IMR-90 (cell line): ENCODE data around the gene BCL6. TPM values are rescaled to one million over a fixed set of nuclear protein-coding genes. Genes with fewer than 3 reads are reported as not detected.

Source experiments
- ATAC-seq: fragments of 200-7000 bp; cut with Tn5 transposase; 2 replicates; pipeline ENCODE4 v1.9.1; 2020; ENCODE audit warnings: low read depth, mild to moderate bottlenecking, moderate library complexity
- BruUV-seq: library from RNA; stranded (reverse); fragments of 400-500 nt; replicated peaks from 2 replicates; lab custom pipeline; 2021; lab: Mats Ljungman, UMichigan
- CTCF ChIA-PET: fragments of 300-600 bp; formaldehyde crosslinking; extraction: SDS; loops from one replicate; lab custom pipeline; 2021; ENCODE audit warnings: antibody characterized with exemption; lab: Yijun Ruan, JAX
- POLR2A ChIA-PET: fragments of 300-600 bp; sonication (Branson Sonifier 250); formaldehyde crosslinking; loops from one replicate; lab custom pipeline; 2022; ENCODE audit warnings: antibody characterized with exemption; ENCODE audit not compliant: unreplicated experiment; lab: Charles Lee
- DNase-seq: peaks from one replicate; pipeline ENCODE4 v3.0.0; 2013
- H2AFZ ChIP-seq: replicated peaks from 2 replicates; pipeline ENCODE3; 2013; ENCODE audit warnings: low read length, mild to moderate bottlenecking; ENCODE audit not compliant: poor library complexity
- H2AK5ac ChIP-seq: 2 replicates; pipeline ENCODE4 v1.6.1; 2013; ENCODE audit warnings: low read depth, low read length, inconsistent platforms
- H2AK9ac ChIP-seq: replicated peaks from 2 replicates; pipeline ENCODE3; 2013; ENCODE audit warnings: mild to moderate bottlenecking, low read depth, low read length, moderate library complexity; ENCODE audit not compliant: poor library complexity
- H2BK120ac ChIP-seq: 2 replicates; pipeline ENCODE4 v1.6.1; 2013; ENCODE audit warnings: low read depth, low read length, inconsistent platforms
- H2BK15ac ChIP-seq: 3 replicates; pipeline ENCODE4 v1.6.1; 2013; ENCODE audit warnings: low read depth, low read length, inconsistent platforms
- H2BK20ac ChIP-seq: 2 replicates; pipeline ENCODE4 v1.6.1; 2013; ENCODE audit warnings: low read depth, mild to moderate bottlenecking, inconsistent platforms, low read length, moderate library complexity
- H2BK5ac ChIP-seq: 2 replicates; pipeline ENCODE4 v1.6.1; 2013; ENCODE audit warnings: mild to moderate bottlenecking, low read depth, low read length, inconsistent platforms; ENCODE audit not compliant: poor library complexity, severe bottlenecking
- H3K14ac ChIP-seq: replicated peaks from 2 replicates; pipeline ENCODE4 v1.6.1; 2013; ENCODE audit warnings: low read depth, low read length, inconsistent platforms
- H3K18ac ChIP-seq: 2 replicates; pipeline ENCODE4 v1.6.1; 2013; ENCODE audit warnings: low read depth, low read length, control low read depth
- H3K23ac ChIP-seq: 2 replicates; pipeline ENCODE4 v1.6.1; 2013; ENCODE audit warnings: low read depth, low read length, inconsistent platforms
- H3K27ac ChIP-seq: 2 replicates; pipeline ENCODE4 v1.5.1; 2013; ENCODE audit warnings: mild to moderate bottlenecking, control low read depth, low read length; ENCODE audit not compliant: insufficient read depth
- H3K27me3 ChIP-seq: 2 replicates; pipeline ENCODE4 v1.6.1; 2013; ENCODE audit warnings: low read length; ENCODE audit not compliant: control insufficient read depth, insufficient read depth
- H3K36me3 ChIP-seq: 2 replicates; pipeline ENCODE4 v1.6.1; 2013; ENCODE audit warnings: low read length, mixed read lengths; ENCODE audit not compliant: control insufficient read depth, insufficient read depth
- H3K4ac ChIP-seq: 2 replicates; pipeline ENCODE4 v1.6.1; 2013; ENCODE audit warnings: low read depth, low read length, inconsistent platforms
- H3K4me1 ChIP-seq: 2 replicates; pipeline ENCODE4 v1.6.1; 2013; ENCODE audit warnings: low read length, mixed read lengths; ENCODE audit not compliant: control insufficient read depth, insufficient read depth
- H3K4me2 ChIP-seq: 2 replicates; pipeline ENCODE4 v1.6.1; 2013; ENCODE audit warnings: low read depth, mild to moderate bottlenecking, control low read depth, low read length, moderate library complexity
- H3K4me3 ChIP-seq: 2 replicates; pipeline ENCODE4 v1.5.1; 2013; ENCODE audit warnings: low read depth, mild to moderate bottlenecking, control low read depth, low read length, moderate library complexity; ENCODE audit not compliant: insufficient read depth
- H3K56ac ChIP-seq: 2 replicates; pipeline ENCODE4 v1.6.1; 2013; ENCODE audit warnings: low read length, inconsistent platforms; ENCODE audit not compliant: insufficient read depth; ENCODE audit errors: extremely low read depth
- H3K79me1 ChIP-seq, 2 experiments: 2 replicates each; pipeline ENCODE4 v1.6.1; 2013; ENCODE audit warnings: low read length in 2 of 2, inconsistent platforms in 1 of 2, low read depth in 1 of 2
- H3K9ac ChIP-seq: 2 replicates; pipeline ENCODE4 v1.6.1; 2013; ENCODE audit warnings: low read depth, low read length, control low read depth
- H3K9me1 ChIP-seq: 2 replicates; pipeline ENCODE4 v1.6.1; 2013; ENCODE audit warnings: low read length, inconsistent platforms; ENCODE audit not compliant: insufficient read depth
- H3K9me3 ChIP-seq: 2 replicates; pipeline ENCODE4 v1.6.1; 2013; ENCODE audit warnings: low read length; ENCODE audit not compliant: control insufficient read depth, insufficient read depth
- H4K20me1 ChIP-seq: 2 replicates; pipeline ENCODE4 v1.6.1; 2013; ENCODE audit warnings: low read length, inconsistent platforms; ENCODE audit not compliant: insufficient read depth
- H4K5ac ChIP-seq: 2 replicates; pipeline ENCODE4 v1.6.1; 2013; ENCODE audit warnings: mild to moderate bottlenecking, low read depth, low read length, control low read depth
- H4K8ac ChIP-seq, 2 experiments: 2 replicates each; pipeline ENCODE4 v1.6.1; 2013; ENCODE audit warnings: low read depth in 2 of 2, low read length in 2 of 2, control low read depth in 1 of 2, inconsistent platforms in 1 of 2
- H4K91ac ChIP-seq: 2 replicates; pipeline ENCODE4 v1.6.1; 2013; ENCODE audit warnings: low read depth, low read length, inconsistent platforms; ENCODE audit not compliant: insufficient read depth
- BHLHE40 ChIP-seq: fragments of 150-350 bp; IDR thresholded peaks from 2 replicates; pipeline ENCODE4 v1.6.1; 2016; ENCODE audit warnings: mild to moderate bottlenecking, low read depth, low read length
- MAFK ChIP-seq: IDR thresholded peaks from 2 replicates; pipeline ENCODE4 v1.6.1; 2012; ENCODE audit warnings: low read depth, low read length, improper control_type of control experiment
- POLR2A ChIP-seq: IDR thresholded peaks from 2 replicates; pipeline ENCODE4 v1.6.1; 2012; ENCODE audit warnings: mild to moderate bottlenecking, low read depth, low read length
- RAD21 ChIP-seq: IDR thresholded peaks from 2 replicates; pipeline ENCODE4 v1.6.1; 2012; ENCODE audit warnings: low read length, improper control_type of control experiment
- RCOR1 ChIP-seq: IDR thresholded peaks from 2 replicates; pipeline ENCODE4 v1.6.1; 2012; ENCODE audit warnings: mild to moderate bottlenecking, low read length, improper control_type of control experiment; ENCODE audit not compliant: insufficient replicate concordance
- WGBS, 2 experiments: methylation state at CpG; one replicate each; pipeline versions ENCODE4 v1.1.5 to v1.1.7; 2013; ENCODE audit warnings: missing lambda C conversion rate in 2 of 2; ENCODE audit not compliant: insufficient read length in 1 of 2; ENCODE audit errors: extremely low coverage in 2 of 2; 5-methylcytosine and 5-hydroxymethylcytosine counted together
- dilution Hi-C: fragments of 300-500 bp; cut with HindIII; formaldehyde crosslinking; loops from one replicate; pipeline ENCODE4 v1.14.3; 2018; ENCODE audit warnings: low sequenced_read_pairs; ENCODE audit not compliant: unreplicated experiment
- in situ Hi-C: fragments of 300-500 bp; cut with MboI; formaldehyde crosslinking; loops from 3 replicates; pipeline ENCODE4 v1.14.3; 2019; ENCODE audit warnings: low sequenced_read_pairs, inconsistent platforms, mixed read lengths
- intact Hi-C: fragments of 100-400 bp; cut with micrococcal nuclease; formaldehyde crosslinking; loops from 2 replicates; pipeline ENCODE4 v1.10.0; 2022
- polyA plus RNA-seq, 3 experiments: library from polyadenylated mRNA; depleted of rRNA; stranded (reverse); fragments of >200 nt; gene quantifications; 2 replicates each; pipeline ENCODE4 v1.2.3, GENCODE V29; 2012; ENCODE audit warnings: low replicate concordance in 1 of 3
- total RNA-seq: library from RNA; depleted of rRNA; stranded (reverse); fragments of >200 nt; gene quantifications from 2 replicates; pipeline ENCODE4 v1.2.3, GENCODE V29; 2012
- TF ChIP-seq, protein P1 (sequence below): fragments of 150-350 bp; IDR thresholded peaks from 2 replicates; pipeline ENCODE4 v1.6.1; 2017; ENCODE audit warnings: mild to moderate bottlenecking, antibody characterized with exemption, low read length, low read depth

The BCL6 gene
- total and polyA plus RNA-seq, 2 of the 4 experiments (the other 2 are of a cell fraction), result 19.7 to 22.6 TPM

DNA sequence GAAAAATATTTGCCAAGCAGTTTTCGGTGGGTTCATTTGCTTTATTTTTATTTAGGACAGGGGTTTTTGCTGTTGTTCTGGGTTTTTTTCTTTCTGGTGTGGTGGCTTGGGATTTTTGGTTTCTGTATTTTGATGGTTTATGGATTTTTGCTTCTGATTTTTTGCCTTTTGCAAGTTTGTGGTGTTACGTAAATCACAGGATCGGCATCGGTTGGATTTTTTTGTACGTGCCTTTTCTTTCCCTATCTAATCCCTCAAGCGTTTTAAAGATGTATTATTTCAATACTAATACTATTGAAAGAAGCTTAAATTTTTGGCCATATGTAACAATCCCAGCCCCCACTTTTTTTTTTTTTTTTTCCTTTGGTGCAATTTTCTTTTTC is 782 bp upstream of the BCL6 start:
- Histone ChIP-seq H3K27me3 (no peaks in the 10 kb centered on the region), H2AFZ (no peak overlapping the region)
- CTCF ChIA-PET, result interaction anchor here (0.6 to 1.4 kb wide), 4 partner anchors 210 to 1208 kb away, joined by 3 to 6 read pairs (median 4); no protein-coding TSS in a partner anchor

More for the DNA sequence above, 782 bp upstream of the BCL6 start:
- Histone ChIP-seq H3K4me3 (peak overlapping the region; percentile 83), H3K4ac (peak overlapping the region; percentile 27; the same call in 1 of the 2 replicates), H3K56ac (peak overlapping the region; percentile 46; the same call in 1 of the 2 replicates), H3K9me1 (no peaks in the 10 kb centered on the region), H3K4me1 (peaks cover 4% of the 10 kb centered on the region), H2AK5ac (no peak overlapping the region), H2BK20ac (no peak overlapping the region), H4K8ac (no peak overlapping the region), H4K20me1 (peaks cover 16% of the 10 kb centered on the region), H2AK9ac (no peak overlapping the region), H2BK120ac (0 out of 2 replicates have a peak overlapping the region, but pooled peaks have one; percentile 8), H4K91ac (peak overlapping the region; percentile 6; the same call in 1 of the 2 replicates), H3K4me2 (peak overlapping the region; percentile 76), H3K14ac (0 out of 2 replicates have a peak overlapping the region, but pooled peaks have one; percentile 28), H3K9me3 (no peaks in the 10 kb centered on the region), H3K27ac (peak overlapping the region; percentile 38; the same call in 1 of the 2 replicates), H2BK15ac (no peak overlapping the region), H3K36me3 (no peaks in the 10 kb centered on the region), H2BK5ac (peak overlapping the region; percentile 56), H4K5ac (no peak overlapping the region), H3K9ac (peak overlapping the region; percentile 35; the same call in 1 of the 2 replicates), H3K18ac (0 out of 2 replicates have a peak overlapping the region, but pooled peaks have one; percentile 48), H3K23ac (peak overlapping the region; percentile 21; the same call in 1 of the 2 replicates), H3K79me1 (peaks cover 0 to 31% of the 10 kb centered on the region in 2 experiments)
- intact Hi-C loops, result loop anchor here (5.0 kb wide), 1 partner anchor 211 kb away; no protein-coding TSS in a partner anchor
- BruUV-seq, result TSS peak; percentile 99
- TF ChIP-seq MAFK (no peak), BHLHE40 (no peak), RAD21 (no peak), POLR2A (no peak), RCOR1 (no peak)
- TF ChIP-seq, protein P1, sequence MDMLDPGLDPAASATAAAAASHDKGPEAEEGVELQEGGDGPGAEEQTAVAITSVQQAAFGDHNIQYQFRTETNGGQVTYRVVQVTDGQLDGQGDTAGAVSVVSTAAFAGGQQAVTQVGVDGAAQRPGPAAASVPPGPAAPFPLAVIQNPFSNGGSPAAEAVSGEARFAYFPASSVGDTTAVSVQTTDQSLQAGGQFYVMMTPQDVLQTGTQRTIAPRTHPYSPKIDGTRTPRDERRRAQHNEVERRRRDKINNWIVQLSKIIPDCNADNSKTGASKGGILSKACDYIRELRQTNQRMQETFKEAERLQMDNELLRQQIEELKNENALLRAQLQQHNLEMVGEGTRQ, result no peak
- in situ Hi-C loops, result loop anchor here (10.0 to 25.0 kb wide), 6 partner anchors 429 to 1016 kb away; no protein-coding TSS in a partner anchor
- DNase-seq, result no peak
- no CpG with 5 or more reads among the region's 6 CpGs for WGBS, 2 experiments
- no peak for ATAC-seq
- POLR2A ChIA-PET, result interaction anchor here (0.6 to 1.3 kb wide), 5 partner anchors 99 to 1418 kb away, joined by 3 to 15 read pairs (median 5); partner anchors contain the start of gene LPP
- dilution Hi-C loops, result loop anchor here (10.0 to 25.0 kb wide), 2 partner anchors 566 to 1209 kb away; no protein-coding TSS in a partner anchor
